Measurements from ENCODE around the gene SPSB3. TPM values are rescaled to one million over a fixed set of nuclear protein-coding genes. Genes with fewer than 3 reads are reported as not detected.

Gene SPSB3
- total and polyA plus RNA-seq, 9 of the 15 experiments (the other 6 are each of a cell fraction or from before 2014, with no cell fraction given) = 0.39 to 37.4 (median 7.1) TPM

DNA sequence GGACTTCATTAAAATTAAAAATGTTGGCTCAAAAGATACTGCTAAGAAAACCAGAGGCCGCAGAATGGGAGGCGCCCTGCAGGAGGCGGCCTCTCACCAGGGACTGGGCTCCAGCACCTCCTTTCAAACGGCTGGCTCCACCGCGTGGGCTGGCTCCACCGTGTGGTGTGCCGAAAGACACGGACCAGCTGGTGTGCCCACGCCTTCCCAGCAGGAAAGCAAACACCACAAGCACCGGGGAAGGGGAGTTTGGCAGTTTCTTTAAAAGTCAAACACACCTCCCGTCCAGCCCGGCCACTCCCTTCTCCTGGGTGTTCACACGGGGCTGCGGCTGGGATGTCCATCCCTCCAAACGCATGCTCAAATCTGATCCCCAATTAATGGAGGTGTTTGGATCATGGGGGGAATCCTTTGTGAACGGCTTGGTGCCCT, 30.4 kb upstream of the SPSB3 start (continued):
- TF ChIP-seq, protein P1, sequence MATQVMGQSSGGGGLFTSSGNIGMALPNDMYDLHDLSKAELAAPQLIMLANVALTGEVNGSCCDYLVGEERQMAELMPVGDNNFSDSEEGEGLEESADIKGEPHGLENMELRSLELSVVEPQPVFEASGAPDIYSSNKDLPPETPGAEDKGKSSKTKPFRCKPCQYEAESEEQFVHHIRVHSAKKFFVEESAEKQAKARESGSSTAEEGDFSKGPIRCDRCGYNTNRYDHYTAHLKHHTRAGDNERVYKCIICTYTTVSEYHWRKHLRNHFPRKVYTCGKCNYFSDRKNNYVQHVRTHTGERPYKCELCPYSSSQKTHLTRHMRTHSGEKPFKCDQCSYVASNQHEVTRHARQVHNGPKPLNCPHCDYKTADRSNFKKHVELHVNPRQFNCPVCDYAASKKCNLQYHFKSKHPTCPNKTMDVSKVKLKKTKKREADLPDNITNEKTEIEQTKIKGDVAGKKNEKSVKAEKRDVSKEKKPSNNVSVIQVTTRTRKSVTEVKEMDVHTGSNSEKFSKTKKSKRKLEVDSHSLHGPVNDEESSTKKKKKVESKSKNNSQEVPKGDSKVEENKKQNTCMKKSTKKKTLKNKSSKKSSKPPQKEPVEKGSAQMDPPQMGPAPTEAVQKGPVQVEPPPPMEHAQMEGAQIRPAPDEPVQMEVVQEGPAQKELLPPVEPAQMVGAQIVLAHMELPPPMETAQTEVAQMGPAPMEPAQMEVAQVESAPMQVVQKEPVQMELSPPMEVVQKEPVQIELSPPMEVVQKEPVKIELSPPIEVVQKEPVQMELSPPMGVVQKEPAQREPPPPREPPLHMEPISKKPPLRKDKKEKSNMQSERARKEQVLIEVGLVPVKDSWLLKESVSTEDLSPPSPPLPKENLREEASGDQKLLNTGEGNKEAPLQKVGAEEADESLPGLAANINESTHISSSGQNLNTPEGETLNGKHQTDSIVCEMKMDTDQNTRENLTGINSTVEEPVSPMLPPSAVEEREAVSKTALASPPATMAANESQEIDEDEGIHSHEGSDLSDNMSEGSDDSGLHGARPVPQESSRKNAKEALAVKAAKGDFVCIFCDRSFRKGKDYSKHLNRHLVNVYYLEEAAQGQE (IDR thresholded peaks at IDR 0.05; ENCODE audit: borderline replicate concordance) = peak; percentile 77
- TF ChIP-seq, protein P1 (CRISPR knock-in tag; IDR thresholded peaks at IDR 0.05; ENCODE audit: low read depth) = no peak
- TF ChIP-seq POLR2H (tag; IDR thresholded peaks at IDR 0.05; ENCODE audit: low read depth) = no peak
- no peak for TF ChIP-seq RFX7 (CRISPR knock-in tag; IDR thresholded peaks at IDR 0.05)
- TF ChIP-seq RAD21 (CRISPR knock-in tag; conservative IDR thresholded peaks at IDR 0.05 in 1 of 2, IDR thresholded peaks at IDR 0.05 in 1 of 2) = peak; percentile 64 to 85
- no peak for TF ChIP-seq NFATC3 (IDR thresholded peaks at IDR 0.05)
- no peak for TF ChIP-seq ZNF77 (CRISPR knock-in tag; IDR thresholded peaks at IDR 0.05)
- no peak for TF ChIP-seq RBM25 (IDR thresholded peaks at IDR 0.05; ENCODE audit: low read depth, low read length, severe bottlenecking)
- no peak for TF ChIP-seq ZNF146 (CRISPR knock-in tag; IDR thresholded peaks at IDR 0.05; ENCODE audit: unreplicated experiment)
- no peak for TF ChIP-seq FOXJ2 (tag; IDR thresholded peaks at IDR 0.05)
- no peak for TF ChIP-seq NELFE (IDR thresholded peaks at IDR 0.05; ENCODE audit: insufficient read depth, insufficient read length)
- TF ChIP-seq GTF2E2 (tag; IDR thresholded peaks at IDR 0.05) = no peak
- TF ChIP-seq, protein P2, sequence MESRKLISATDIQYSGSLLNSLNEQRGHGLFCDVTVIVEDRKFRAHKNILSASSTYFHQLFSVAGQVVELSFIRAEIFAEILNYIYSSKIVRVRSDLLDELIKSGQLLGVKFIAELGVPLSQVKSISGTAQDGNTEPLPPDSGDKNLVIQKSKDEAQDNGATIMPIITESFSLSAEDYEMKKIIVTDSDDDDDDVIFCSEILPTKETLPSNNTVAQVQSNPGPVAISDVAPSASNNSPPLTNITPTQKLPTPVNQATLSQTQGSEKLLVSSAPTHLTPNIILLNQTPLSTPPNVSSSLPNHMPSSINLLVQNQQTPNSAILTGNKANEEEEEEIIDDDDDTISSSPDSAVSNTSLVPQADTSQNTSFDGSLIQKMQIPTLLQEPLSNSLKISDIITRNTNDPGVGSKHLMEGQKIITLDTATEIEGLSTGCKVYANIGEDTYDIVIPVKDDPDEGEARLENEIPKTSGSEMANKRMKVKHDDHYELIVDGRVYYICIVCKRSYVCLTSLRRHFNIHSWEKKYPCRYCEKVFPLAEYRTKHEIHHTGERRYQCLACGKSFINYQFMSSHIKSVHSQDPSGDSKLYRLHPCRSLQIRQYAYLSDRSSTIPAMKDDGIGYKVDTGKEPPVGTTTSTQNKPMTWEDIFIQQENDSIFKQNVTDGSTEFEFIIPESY (CRISPR knock-in tag; IDR thresholded peaks at IDR 0.05) = peak; percentile 92
- TF ChIP-seq, protein P3, sequence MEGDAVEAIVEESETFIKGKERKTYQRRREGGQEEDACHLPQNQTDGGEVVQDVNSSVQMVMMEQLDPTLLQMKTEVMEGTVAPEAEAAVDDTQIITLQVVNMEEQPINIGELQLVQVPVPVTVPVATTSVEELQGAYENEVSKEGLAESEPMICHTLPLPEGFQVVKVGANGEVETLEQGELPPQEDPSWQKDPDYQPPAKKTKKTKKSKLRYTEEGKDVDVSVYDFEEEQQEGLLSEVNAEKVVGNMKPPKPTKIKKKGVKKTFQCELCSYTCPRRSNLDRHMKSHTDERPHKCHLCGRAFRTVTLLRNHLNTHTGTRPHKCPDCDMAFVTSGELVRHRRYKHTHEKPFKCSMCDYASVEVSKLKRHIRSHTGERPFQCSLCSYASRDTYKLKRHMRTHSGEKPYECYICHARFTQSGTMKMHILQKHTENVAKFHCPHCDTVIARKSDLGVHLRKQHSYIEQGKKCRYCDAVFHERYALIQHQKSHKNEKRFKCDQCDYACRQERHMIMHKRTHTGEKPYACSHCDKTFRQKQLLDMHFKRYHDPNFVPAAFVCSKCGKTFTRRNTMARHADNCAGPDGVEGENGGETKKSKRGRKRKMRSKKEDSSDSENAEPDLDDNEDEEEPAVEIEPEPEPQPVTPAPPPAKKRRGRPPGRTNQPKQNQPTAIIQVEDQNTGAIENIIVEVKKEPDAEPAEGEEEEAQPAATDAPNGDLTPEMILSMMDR (IDR thresholded peaks at IDR 0.05 in 2 of 3, conservative IDR thresholded peaks at IDR 0.05 in 1 of 3; ENCODE audit: insufficient read depth in 2 of 3, low read depth in 1 of 3, low read length in 3 of 3) = peak; percentile 91 to 98 (median 97)
- peak; percentile 35 to 77; a peak in 2 of 4 replicates for TF ChIP-seq SIN3A (IDR thresholded peaks at IDR 0.05; ENCODE audit: borderline replicate concordance in 2 of 2, control insufficient read depth in 1 of 2, low read depth in 2 of 2, low read length in 2 of 2)
- TF ChIP-seq ESRRB (CRISPR knock-in tag; IDR thresholded peaks at IDR 0.05; ENCODE audit: borderline replicate concordance) = no peak

All from K562 (cell line).